Measurements from ENCODE around the gene PDE5A. TPM values are rescaled to one million over a fixed set of nuclear protein-coding genes. Genes with fewer than 3 reads are reported as not detected.

PDE5A gene
- polyA plus RNA-seq, 1 donor from 2014 or later: 12.9 TPM

- Histone ChIP-seq H2AFZ (ENCODE audit: low read depth, low read length) (no peak overlapping the region), H3K79me2 (replicated peaks; ENCODE audit: insufficient read depth, low read length) (no peaks in the 10 kb centered on the region), H3K4me2 (ENCODE audit: low read length) (no peak overlapping the region), H3K9me3 (ENCODE audit: low read length) (no peaks in the 10 kb centered on the region), H3F3A (ENCODE audit: insufficient read depth, low read length, poor library complexity, severe bottlenecking) (no peaks in the 10 kb centered on the region), H3K9me2 (ENCODE audit: insufficient read depth, low read length) (no peaks in the 10 kb centered on the region), H3K36me3 (ENCODE audit: insufficient read depth, low read length) (peaks cover 13% of the 10 kb centered on the region), H3K9ac (ENCODE audit: low read length) (no peak overlapping the region), H3K27me3 (ENCODE audit: insufficient read depth, low read depth, low read length) (no peaks in the 10 kb centered on the region), H4K20me1 (ENCODE audit: insufficient read depth) (no peaks in the 10 kb centered on the region), H3K27ac (ENCODE audit: low read length) (no peak overlapping the region), H3K4me3 (ENCODE audit: low read length) (no peak overlapping the region)
- no peak for TF ChIP-seq POLR2AphosphoS5 (IDR thresholded peaks at IDR 0.05)
- no peak for TF ChIP-seq TAF1 (IDR thresholded peaks at IDR 0.05; ENCODE audit: low read depth)
- no peak for TF ChIP-seq CTCF (IDR thresholded peaks at IDR 0.05; ENCODE audit: poor library complexity, severe bottlenecking)
- TF ChIP-seq MXI1 (conservative IDR thresholded peaks at IDR 0.05; ENCODE audit: poor library complexity, severe bottlenecking): no peak
- TF ChIP-seq RAD21 (conservative IDR thresholded peaks at IDR 0.05): no peak
- no peak for TF ChIP-seq REST (IDR thresholded peaks at IDR 0.05; ENCODE audit: borderline replicate concordance)
- no peak for TF ChIP-seq EP300 (conservative IDR thresholded peaks at IDR 0.05; ENCODE audit: poor library complexity, severe bottlenecking)
- no peak for TF ChIP-seq EZH2 (IDR thresholded peaks at IDR 0.05; ENCODE audit: borderline replicate concordance, insufficient read depth, low read length, poor library complexity, severe bottlenecking)
- TF ChIP-seq SMC3 (conservative IDR thresholded peaks at IDR 0.05; ENCODE audit: poor library complexity): no peak
Observed at GRCh38 chr4:119506806-119507205, 121.8 kb downstream of the PDE5A start.

DNA sequence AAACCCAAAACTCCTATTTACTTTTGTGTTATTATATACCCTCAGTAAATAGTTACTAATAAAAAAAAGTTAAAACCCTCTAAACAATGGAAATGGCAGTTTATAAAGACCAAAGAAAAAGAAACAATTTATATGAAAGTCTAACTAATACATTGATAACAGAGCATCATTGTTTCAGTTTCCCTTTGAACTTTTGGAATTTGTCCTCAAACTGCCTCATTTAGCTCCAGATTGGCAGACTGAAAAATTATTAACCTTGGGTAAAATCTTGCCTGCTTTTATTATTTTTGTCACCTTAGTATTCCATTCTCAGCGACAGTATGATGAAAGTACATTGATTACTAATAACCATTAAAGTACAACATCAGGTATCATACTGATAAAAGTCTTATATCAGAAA is 124.0 kb downstream of the PDE5A start:
- Histone ChIP-seq H3K4me2 (ENCODE audit: low read length) (no peak overlapping the region), H3K9me3 (ENCODE audit: low read length) (no peaks in the 10 kb centered on the region), H3K9me2 (ENCODE audit: insufficient read depth, low read length) (no peaks in the 10 kb centered on the region), H3K9ac (ENCODE audit: low read length) (no peak overlapping the region), H3K4me3 (ENCODE audit: low read length) (no peak overlapping the region), H3F3A (ENCODE audit: insufficient read depth, low read length, poor library complexity, severe bottlenecking) (no peaks in the 10 kb centered on the region), H3K27ac (ENCODE audit: low read length) (no peak overlapping the region), H4K20me1 (ENCODE audit: insufficient read depth) (no peaks in the 10 kb centered on the region), H2AFZ (ENCODE audit: low read depth, low read length) (no peak overlapping the region), H3K79me2 (replicated peaks; ENCODE audit: insufficient read depth, low read length) (no peaks in the 10 kb centered on the region), H3K36me3 (ENCODE audit: insufficient read depth, low read length) (peaks cover 10% of the 10 kb centered on the region), H3K27me3 (ENCODE audit: insufficient read depth, low read depth, low read length) (no peaks in the 10 kb centered on the region)
- TF ChIP-seq POLR2AphosphoS5 (IDR thresholded peaks at IDR 0.05) (no peak), RAD21 (conservative IDR thresholded peaks at IDR 0.05) (no peak), SMC3 (conservative IDR thresholded peaks at IDR 0.05; ENCODE audit: poor library complexity) (no peak), EP300 (conservative IDR thresholded peaks at IDR 0.05; ENCODE audit: poor library complexity, severe bottlenecking) (no peak), CTCF (IDR thresholded peaks at IDR 0.05; ENCODE audit: poor library complexity, severe bottlenecking) (no peak), MXI1 (conservative IDR thresholded peaks at IDR 0.05; ENCODE audit: poor library complexity, severe bottlenecking) (no peak), REST (IDR thresholded peaks at IDR 0.05; ENCODE audit: borderline replicate concordance) (no peak), TAF1 (IDR thresholded peaks at IDR 0.05; ENCODE audit: low read depth) (no peak)
